ENCODE results near the gene RMND5A. TPM values are rescaled to one million over a fixed set of nuclear protein-coding genes. Genes with fewer than 3 reads are reported as not detected.

The RMND5A gene
- total RNA-seq, 2 donors from 2014 or later = 45.4 to 49.3 TPM

DNA sequence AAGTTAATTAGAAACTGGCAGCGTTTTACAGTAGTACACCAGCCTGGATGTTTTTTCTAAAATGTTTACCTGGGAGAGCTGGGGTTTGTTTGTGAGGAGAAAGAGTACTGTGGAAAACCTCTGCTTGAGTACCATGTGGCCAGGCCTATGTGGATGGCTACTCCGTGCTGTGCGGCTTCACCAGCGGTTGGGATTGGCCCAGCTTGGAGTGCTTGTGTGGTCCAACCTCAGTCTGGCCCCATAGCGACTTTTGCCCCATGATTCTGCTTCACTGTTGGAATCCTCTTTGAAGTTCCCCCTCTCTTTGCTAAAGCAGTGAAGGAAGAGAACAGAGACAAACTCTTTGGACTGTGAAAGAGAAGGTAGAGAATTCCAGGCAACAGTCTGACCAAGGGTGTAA is 54.8 kb downstream of the RMND5A start:
- H3K27ac Mint-ChIP-seq = no peak overlapping the region
- TF ChIP-seq CTCF (conservative IDR thresholded peaks at IDR 0.05) = no peak
- Histone ChIP-seq H3K36me3 (ENCODE audit: control insufficient read depth, insufficient read depth, low read length) (peaks cover 50% of the 10 kb centered on the region), H3K9me3 (ENCODE audit: control insufficient read depth, low read length) (no peaks in the 10 kb centered on the region), H3K4me1 (ENCODE audit: control insufficient read depth, insufficient read depth, low read length) (peaks cover 6% of the 10 kb centered on the region), H3K27ac (ENCODE audit: low read depth, low read length) (no peak overlapping the region), H3K27me3 (ENCODE audit: control insufficient read depth, insufficient read depth, low read length, poor library complexity, severe bottlenecking) (no peaks in the 10 kb centered on the region), H3K9ac (ENCODE audit: extremely low read depth, low read length, poor library complexity, severe bottlenecking) (no peak overlapping the region), H3K4me3 (ENCODE audit: low read length) (no peak overlapping the region)
- WGBS, 2 experiments (ENCODE audit: insufficient coverage in 1 of 2, insufficient read length in 1 of 2) = 78 to 83% methylated on average over 2 to 5 of the region's 5 CpGs
- no peak overlapping the region for H3K4me3 Mint-ChIP-seq
- H3K9me3 Mint-ChIP-seq = no peaks in the 10 kb centered on the region
- DNase-seq = no peak
- H3K36me3 Mint-ChIP-seq (ENCODE audit: low read depth) = peaks cover 36% of the 10 kb centered on the region
- H3K27me3 Mint-ChIP-seq (ENCODE audit: insufficient read depth) = no peaks in the 10 kb centered on the region
- H3K4me1 Mint-ChIP-seq = peaks cover 16% of the 10 kb centered on the region

DNA sequence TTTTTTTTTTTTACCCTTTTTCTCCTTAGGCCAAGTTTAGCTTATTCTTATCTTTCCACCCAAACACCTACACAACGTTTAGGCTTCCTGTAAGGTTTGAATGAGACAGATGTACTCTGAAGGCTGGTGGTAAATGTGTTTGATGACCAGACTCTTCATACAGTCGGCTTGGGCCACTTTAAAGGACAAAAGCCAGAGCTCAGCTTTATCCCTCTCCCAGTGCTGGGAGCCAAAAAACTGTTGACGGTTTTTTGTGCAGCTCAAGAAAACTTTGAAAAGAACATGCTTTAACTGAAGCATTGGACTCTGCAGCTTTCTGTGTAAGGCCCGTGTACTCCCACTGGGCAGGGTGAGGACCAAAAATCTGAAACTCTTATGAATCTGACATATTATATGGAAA is 55.2 kb downstream of the RMND5A start:
- WGBS, 2 experiments (ENCODE audit: insufficient coverage in 1 of 2, insufficient read length in 1 of 2) = 77 to 100% methylated on average over 2 to 3 of the region's 4 CpGs
- H3K27ac Mint-ChIP-seq = no peak overlapping the region
- no peak overlapping the region for H3K4me3 Mint-ChIP-seq
- Histone ChIP-seq H3K27ac (ENCODE audit: low read depth, low read length) (no peak overlapping the region), H3K27me3 (ENCODE audit: control insufficient read depth, insufficient read depth, low read length, poor library complexity, severe bottlenecking) (no peaks in the 10 kb centered on the region), H3K9ac (ENCODE audit: extremely low read depth, low read length, poor library complexity, severe bottlenecking) (no peak overlapping the region), H3K4me3 (ENCODE audit: low read length) (no peak overlapping the region), H3K9me3 (ENCODE audit: control insufficient read depth, low read length) (no peaks in the 10 kb centered on the region), H3K36me3 (ENCODE audit: control insufficient read depth, insufficient read depth, low read length) (peaks cover 47% of the 10 kb centered on the region), H3K4me1 (ENCODE audit: control insufficient read depth, insufficient read depth, low read length) (peaks cover 6% of the 10 kb centered on the region)
- no peak for DNase-seq
- H3K4me1 Mint-ChIP-seq = peaks cover 16% of the 10 kb centered on the region
- H3K27me3 Mint-ChIP-seq (ENCODE audit: insufficient read depth) = no peaks in the 10 kb centered on the region
- no peak for TF ChIP-seq CTCF (conservative IDR thresholded peaks at IDR 0.05)
- peaks cover 32% of the 10 kb centered on the region for H3K36me3 Mint-ChIP-seq (ENCODE audit: low read depth)
- H3K9me3 Mint-ChIP-seq = no peaks in the 10 kb centered on the region

DNA sequence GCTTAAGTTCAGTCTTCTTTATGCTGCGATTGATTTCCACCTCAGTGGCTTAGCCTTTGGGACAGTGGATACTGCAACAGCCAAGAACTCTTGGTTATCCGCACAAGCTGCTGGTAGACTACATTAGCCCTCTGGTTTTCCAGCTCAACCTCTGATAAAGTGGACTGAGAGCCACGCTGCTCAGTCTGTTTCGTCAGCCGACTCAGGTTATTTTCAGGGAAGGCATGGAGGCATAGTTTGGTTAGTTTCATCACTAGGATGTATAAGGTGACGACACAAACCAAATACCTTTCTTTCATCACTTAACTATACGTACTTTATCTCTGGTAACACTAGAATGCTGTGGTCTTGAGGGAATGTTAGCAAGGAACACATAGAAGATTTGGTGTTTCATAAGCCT is 56.4 kb downstream of the RMND5A start:
- no peak overlapping the region for H3K4me3 ChIP-seq (ENCODE audit: low read length)
- peaks cover 20% of the 10 kb centered on the region for H3K36me3 Mint-ChIP-seq (ENCODE audit: low read depth)
- H3K4me1 ChIP-seq (ENCODE audit: control insufficient read depth, insufficient read depth, low read length) = peaks cover 6% of the 10 kb centered on the region
- no peak overlapping the region for H3K27ac Mint-ChIP-seq
- H3K36me3 ChIP-seq (ENCODE audit: control insufficient read depth, insufficient read depth, low read length) = peaks cover 35% of the 10 kb centered on the region
- H3K9me3 Mint-ChIP-seq = no peaks in the 10 kb centered on the region
- H3K27ac ChIP-seq (ENCODE audit: low read depth, low read length) = no peak overlapping the region
- TF ChIP-seq CTCF (conservative IDR thresholded peaks at IDR 0.05) = no peak
- WGBS, 2 experiments (ENCODE audit: insufficient coverage in 1 of 2, insufficient read length in 1 of 2) = 91 to 95% methylated on average over 4 to 6 of the region's 7 CpGs
- H3K4me1 Mint-ChIP-seq = peaks cover 16% of the 10 kb centered on the region
- no peaks in the 10 kb centered on the region for H3K27me3 ChIP-seq (ENCODE audit: control insufficient read depth, insufficient read depth, low read length, poor library complexity, severe bottlenecking)
- no peak overlapping the region for H3K4me3 Mint-ChIP-seq
- no peak overlapping the region for H3K9ac ChIP-seq (ENCODE audit: extremely low read depth, low read length, poor library complexity, severe bottlenecking)
- no peaks in the 10 kb centered on the region for H3K27me3 Mint-ChIP-seq (ENCODE audit: insufficient read depth)
- no peak for DNase-seq
- H3K9me3 ChIP-seq (ENCODE audit: control insufficient read depth, low read length) = no peaks in the 10 kb centered on the region
